ENCODE measurements around the gene TIE1. TPM values are rescaled to one million over a fixed set of nuclear protein-coding genes. Genes with fewer than 3 reads are reported as not detected.
A peak's percentile ranks its signal among the peaks of the same experiment; 100 is the strongest.

The TIE1 gene
- total and polyA plus RNA-seq, 7 donors, result 1.2 to 33.8 (median 9.5) TPM

DNA sequence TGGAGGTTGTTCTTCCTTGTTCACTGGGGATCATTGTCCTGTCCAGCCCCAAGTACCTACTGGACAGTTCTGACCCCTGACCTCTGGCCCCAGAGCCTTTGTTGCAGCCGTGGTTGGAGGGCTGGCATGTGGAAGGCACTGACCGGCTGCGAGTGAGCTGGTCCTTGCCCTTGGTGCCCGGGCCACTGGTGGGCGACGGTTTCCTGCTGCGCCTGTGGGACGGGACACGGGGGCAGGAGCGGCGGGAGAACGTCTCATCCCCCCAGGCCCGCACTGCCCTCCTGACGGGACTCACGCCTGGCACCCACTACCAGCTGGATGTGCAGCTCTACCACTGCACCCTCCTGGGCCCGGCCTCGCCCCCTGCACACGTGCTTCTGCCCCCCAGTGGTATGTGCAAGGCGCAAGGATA lies 11.4 kb downstream of the TIE1 start:
- H3K9me3 ChIP-seq, result no peaks in the 10 kb centered on the region
- H3K27ac ChIP-seq, result no peak overlapping the region
- no peak overlapping the region for H3K4me3 ChIP-seq
- TF ChIP-seq POLR2AphosphoS5 (IDR thresholded peaks at IDR 0.05) (no peak), EP300 (IDR thresholded peaks at IDR 0.05) (no peak), POLR2A (IDR thresholded peaks at IDR 0.05) (no peak)
- TF ChIP-seq, protein P1, sequence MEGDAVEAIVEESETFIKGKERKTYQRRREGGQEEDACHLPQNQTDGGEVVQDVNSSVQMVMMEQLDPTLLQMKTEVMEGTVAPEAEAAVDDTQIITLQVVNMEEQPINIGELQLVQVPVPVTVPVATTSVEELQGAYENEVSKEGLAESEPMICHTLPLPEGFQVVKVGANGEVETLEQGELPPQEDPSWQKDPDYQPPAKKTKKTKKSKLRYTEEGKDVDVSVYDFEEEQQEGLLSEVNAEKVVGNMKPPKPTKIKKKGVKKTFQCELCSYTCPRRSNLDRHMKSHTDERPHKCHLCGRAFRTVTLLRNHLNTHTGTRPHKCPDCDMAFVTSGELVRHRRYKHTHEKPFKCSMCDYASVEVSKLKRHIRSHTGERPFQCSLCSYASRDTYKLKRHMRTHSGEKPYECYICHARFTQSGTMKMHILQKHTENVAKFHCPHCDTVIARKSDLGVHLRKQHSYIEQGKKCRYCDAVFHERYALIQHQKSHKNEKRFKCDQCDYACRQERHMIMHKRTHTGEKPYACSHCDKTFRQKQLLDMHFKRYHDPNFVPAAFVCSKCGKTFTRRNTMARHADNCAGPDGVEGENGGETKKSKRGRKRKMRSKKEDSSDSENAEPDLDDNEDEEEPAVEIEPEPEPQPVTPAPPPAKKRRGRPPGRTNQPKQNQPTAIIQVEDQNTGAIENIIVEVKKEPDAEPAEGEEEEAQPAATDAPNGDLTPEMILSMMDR (IDR thresholded peaks at IDR 0.05), result no peak
- H3K27me3 ChIP-seq, result no peaks in the 10 kb centered on the region
- 93 to 95% methylated on average over 19 of the region's 19 CpGs for WGBS, 2 donors
- H3K4me1 ChIP-seq, result no peaks in the 10 kb centered on the region
- DNase-seq, result no peak
- no peaks in the 10 kb centered on the region for H3K36me3 ChIP-seq
- intact Hi-C loops (cut with DNase I), result no loop called here

DNA sequence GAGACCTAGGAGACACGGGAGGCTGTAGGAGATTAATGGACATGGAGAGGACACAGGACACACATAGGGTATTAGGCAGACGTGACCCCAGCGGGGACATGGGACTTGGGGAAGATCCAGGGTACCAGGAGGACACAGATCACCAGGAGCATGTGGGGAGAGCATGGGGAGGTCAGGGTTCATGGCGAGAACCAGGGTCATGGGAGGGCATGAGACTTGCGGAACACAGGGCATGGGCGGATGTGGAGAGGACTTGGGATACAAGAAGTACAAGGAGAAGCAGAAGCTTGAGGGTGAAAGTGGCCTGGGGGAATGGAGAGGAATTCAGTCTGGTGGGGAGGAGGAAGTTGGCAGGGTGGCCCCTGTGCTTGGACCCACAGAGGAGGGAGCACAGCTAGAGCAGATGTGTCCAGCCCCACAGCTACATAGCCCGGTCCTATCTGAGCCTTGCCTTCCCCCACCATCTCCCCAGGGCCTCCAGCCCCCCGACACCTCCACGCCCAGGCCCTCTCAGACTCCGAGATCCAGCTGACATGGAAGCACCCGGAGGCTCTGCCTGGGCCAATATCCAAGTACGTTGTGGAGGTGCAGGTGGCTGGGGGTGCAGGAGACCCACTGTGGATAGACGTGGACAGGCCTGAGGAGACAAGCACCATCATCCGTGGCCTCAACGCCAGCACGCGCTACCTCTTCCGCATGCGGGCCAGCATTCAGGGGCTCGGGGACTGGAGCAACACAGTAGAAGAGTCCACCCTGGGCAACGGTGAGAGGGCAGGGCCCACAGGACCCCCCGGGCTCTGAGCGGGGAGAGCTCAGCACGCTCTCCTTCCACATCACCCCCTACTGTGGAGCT lies 12.1 kb downstream of the TIE1 start:
- H3K27me3 ChIP-seq, result no peaks in the 10 kb centered on the region
- DNase-seq, result no peak
- H3K9me3 ChIP-seq, result no peaks in the 10 kb centered on the region
- no peak overlapping the region for H3K4me3 ChIP-seq
- no peaks in the 10 kb centered on the region for H3K36me3 ChIP-seq
- TF ChIP-seq POLR2A (IDR thresholded peaks at IDR 0.05) (no peak), POLR2AphosphoS5 (IDR thresholded peaks at IDR 0.05) (no peak), EP300 (IDR thresholded peaks at IDR 0.05) (no peak)
- TF ChIP-seq, protein P1 (IDR thresholded peaks at IDR 0.05), result no peak
- intact Hi-C loops (cut with DNase I), result no loop called here
- no peaks in the 10 kb centered on the region for H3K4me1 ChIP-seq
- H3K27ac ChIP-seq, result no peak overlapping the region
- WGBS, 2 donors, result 94 to 96% methylated on average over 24 of the region's 24 CpGs

DNA sequence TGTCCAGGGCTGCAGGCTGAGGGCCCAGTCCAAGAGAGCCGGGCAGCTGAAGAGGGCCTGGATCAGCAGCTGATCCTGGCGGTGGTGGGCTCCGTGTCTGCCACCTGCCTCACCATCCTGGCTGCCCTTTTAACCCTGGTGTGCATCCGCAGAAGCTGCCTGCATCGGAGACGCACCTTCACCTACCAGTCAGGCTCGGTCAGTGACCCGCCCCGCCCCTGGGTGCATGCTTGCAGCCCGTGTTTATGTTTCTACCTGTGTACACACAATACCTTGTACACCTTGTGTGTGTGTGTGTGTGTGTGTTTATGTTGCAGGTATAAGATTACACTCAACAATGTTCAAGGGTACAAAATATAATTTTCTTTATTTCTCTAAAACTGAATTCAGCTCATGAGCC lies 13.0 kb downstream of the TIE1 start:
- H3K36me3 ChIP-seq, result no peaks in the 10 kb centered on the region
- TF ChIP-seq POLR2A (IDR thresholded peaks at IDR 0.05) (no peak), POLR2AphosphoS5 (IDR thresholded peaks at IDR 0.05) (no peak), EP300 (IDR thresholded peaks at IDR 0.05) (no peak)
- TF ChIP-seq, protein P1 (IDR thresholded peaks at IDR 0.05), result no peak
- no peak for DNase-seq
- H3K9me3 ChIP-seq, result no peaks in the 10 kb centered on the region
- H3K27me3 ChIP-seq, result no peaks in the 10 kb centered on the region
- H3K27ac ChIP-seq, result no peak overlapping the region
- WGBS, 2 donors, result 28 to 74% methylated on average over 10 of the region's 10 CpGs
- no peaks in the 10 kb centered on the region for H3K4me1 ChIP-seq
- no peak overlapping the region for H3K4me3 ChIP-seq
- intact Hi-C loops (cut with DNase I), result no loop called here

DNA sequence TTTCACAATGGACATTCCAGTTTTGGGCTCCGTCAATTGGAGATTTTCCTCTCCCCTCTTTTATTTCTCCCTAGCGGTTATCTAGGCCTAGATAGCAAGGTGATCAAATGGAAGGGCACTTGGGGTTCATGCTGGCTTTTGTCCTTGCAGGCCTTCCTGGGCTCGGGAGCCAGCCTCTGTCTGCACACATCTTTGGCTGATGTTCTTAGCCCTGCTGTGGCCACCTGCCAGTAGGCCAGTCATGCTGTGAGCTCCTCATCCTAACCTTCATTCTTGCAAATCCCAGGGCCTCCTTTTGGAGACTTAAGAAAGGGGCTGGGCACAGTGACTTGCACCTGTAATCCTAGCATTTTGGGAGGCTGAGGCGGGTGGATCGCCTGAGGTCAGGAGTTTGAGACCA lies 13.5 kb downstream of the TIE1 start:
- Histone ChIP-seq H3K9me3 (no peaks in the 10 kb centered on the region), H3K27me3 (no peaks in the 10 kb centered on the region), H3K4me1 (no peaks in the 10 kb centered on the region), H3K36me3 (no peaks in the 10 kb centered on the region), H3K27ac (no peak overlapping the region), H3K4me3 (no peak overlapping the region)
- DNase-seq, result peak; percentile 19
- 95 to 96% methylated on average over 5 of the region's 5 CpGs for WGBS, 2 donors
- intact Hi-C loops (cut with DNase I), result no loop called here
- TF ChIP-seq, protein P1 (IDR thresholded peaks at IDR 0.05), result no peak
- TF ChIP-seq EP300 (IDR thresholded peaks at IDR 0.05) (no peak), POLR2A (IDR thresholded peaks at IDR 0.05) (no peak), POLR2AphosphoS5 (IDR thresholded peaks at IDR 0.05) (no peak)
